OCI-LY3 (cell line): ENCODE results near the gene PMM2.

ENCODE experiments used
- H2AFZ ChIP-seq: fragments of 200-600, 300-600 bp; shearing (Covaris generic); 2 replicates; pipeline ENCODE4 v1.6.0; 2014; ENCODE audit warnings: antibody characterized with exemption, low read depth, low read length
- H3K27ac ChIP-seq: fragments of 200-600, 300-600 bp; sonication (generic); 2 replicates; pipeline ENCODE4 v1.5.1; 2014; ENCODE audit warnings: mild to moderate bottlenecking, low read length, moderate library complexity, mixed read lengths
- H3K27me3 ChIP-seq: fragments of 200-600, 300-600 bp; sonication (generic); 2 replicates; pipeline ENCODE4 v1.6.1; 2014; ENCODE audit warnings: low read depth, low read length, mixed read lengths
- H3K36me3 ChIP-seq: fragments of 200-600, 300-600 bp; sonication (generic); replicated peaks from 2 replicates; pipeline ENCODE3; 2014; ENCODE audit warnings: low read depth, low read length, mixed read lengths
- H3K4me1 ChIP-seq: fragments of 300-600, 200-600 bp; sonication (generic); 2 replicates; pipeline ENCODE4 v1.6.1; 2014; ENCODE audit warnings: low read length, mixed read lengths
- H3K4me2 ChIP-seq: fragments of 200-600, 300-600 bp; sonication (generic); 2 replicates; pipeline ENCODE4 v1.6.1; 2014; ENCODE audit warnings: low read length, mixed read lengths
- H3K4me3 ChIP-seq: fragments of 300-600, 200-600 bp; sonication (generic); 2 replicates; pipeline ENCODE4 v1.5.1; 2014; ENCODE audit warnings: antibody characterized with exemption, mild to moderate bottlenecking, low read length, moderate library complexity
- H3K79me2 ChIP-seq: fragments of 300-600, 200-600 bp; shearing (Covaris generic); 2 replicates; pipeline ENCODE4 v1.6.1; 2014; ENCODE audit warnings: mild to moderate bottlenecking, low read length, mixed read lengths
- H3K9ac ChIP-seq: fragments of 300-600, 200-600 bp; shearing (Covaris generic); 2 replicates; pipeline ENCODE4 v1.6.0; 2014; ENCODE audit warnings: mild to moderate bottlenecking, low read length, moderate library complexity
- H3K9me3 ChIP-seq: fragments of 200-600, 300-600 bp; shearing (Covaris generic); 2 replicates; pipeline ENCODE4 v1.6.1; 2014; ENCODE audit warnings: low read length, mixed read lengths; ENCODE audit not compliant: insufficient read depth
- H4K20me1 ChIP-seq: fragments of 200-600, 300-600 bp; sonication (generic); 2 replicates; pipeline ENCODE4 v1.6.1; 2016; ENCODE audit warnings: low read length, mixed read lengths; ENCODE audit not compliant: insufficient read depth
- CTCF ChIP-seq: fragments of 200-600, 300-600 bp; sonication (generic); IDR thresholded peaks from 2 replicates; pipeline ENCODE4 v1.5.1; 2014; ENCODE audit warnings: antibody characterized with exemption, low read length, low read depth
- EZH2phosphoT487 ChIP-seq: fragments of 200-600 bp; shearing (Covaris generic); IDR thresholded peaks from 2 replicates; pipeline ENCODE4 v1.6.1; 2018; ENCODE audit warnings: antibody characterized with exemption, mixed run types, low read depth

The PMM2 gene

DNA sequence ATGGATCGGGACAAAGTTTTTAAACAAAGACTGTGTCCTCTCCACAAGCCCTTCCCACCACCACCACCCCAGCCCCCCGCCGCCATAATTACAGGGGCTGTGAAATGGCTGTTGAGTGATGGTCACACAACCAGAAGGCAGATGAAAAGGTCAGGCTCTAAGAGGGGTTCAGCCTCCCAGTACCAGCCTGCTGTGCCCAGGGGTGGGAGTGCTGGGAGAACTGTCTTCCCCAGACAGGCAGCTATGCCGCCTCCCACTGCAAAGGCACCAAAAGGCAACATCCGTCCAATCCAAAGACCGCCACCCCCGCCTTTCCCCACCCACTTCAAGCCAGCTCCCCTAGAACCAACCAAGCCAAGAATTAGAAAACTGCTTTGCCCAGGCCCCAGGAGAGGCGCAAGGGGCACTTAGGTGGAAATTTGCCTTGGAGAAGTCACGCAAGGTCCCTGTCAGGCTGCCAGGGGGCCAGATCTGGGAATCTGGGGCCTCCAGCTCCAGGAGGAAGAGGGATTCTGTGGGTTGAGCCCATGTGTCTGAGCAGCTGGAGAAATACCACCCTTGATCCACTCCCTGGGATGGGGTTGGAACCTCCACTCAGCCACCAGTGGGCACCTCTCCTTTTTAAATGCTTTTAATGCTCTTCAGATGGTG is 56.8 kb downstream of the PMM2 start:
- TF ChIP-seq EZH2phosphoT487 (no peak), CTCF (no peak)
- H3K4me2 ChIP-seq = no peak overlapping the region
- no peak overlapping the region for H3K27ac ChIP-seq
- H3K36me3 ChIP-seq = peaks cover 62% of the 10 kb centered on the region
- no peaks in the 10 kb centered on the region for H3K27me3 ChIP-seq
- no peak overlapping the region for H2AFZ ChIP-seq
- H3K9ac ChIP-seq = no peak overlapping the region
- no peak overlapping the region for H3K4me3 ChIP-seq
- no peaks in the 10 kb centered on the region for H3K4me1 ChIP-seq
- H4K20me1 ChIP-seq = peaks cover 18% of the 10 kb centered on the region
- H3K79me2 ChIP-seq = peaks cover 5% of the 10 kb centered on the region; the same call in 1 of the 2 replicates
- H3K9me3 ChIP-seq = no peaks in the 10 kb centered on the region

GRCh38 chr16:8855051-8855786 is 57.6 kb downstream of the PMM2 start:
- Histone ChIP-seq H4K20me1 (peaks cover 23% of the 10 kb centered on the region), H3K27me3 (no peaks in the 10 kb centered on the region), H3K79me2 (peaks cover 10% of the 10 kb centered on the region; the same call in 1 of the 2 replicates), H3K9ac (no peak overlapping the region), H3K4me3 (no peak overlapping the region), H3K4me1 (peaks cover under 1% of the 10 kb centered on the region; the same call in 1 of the 2 replicates), H3K27ac (no peak overlapping the region), H3K4me2 (no peak overlapping the region), H3K36me3 (peaks cover 56% of the 10 kb centered on the region), H3K9me3 (no peaks in the 10 kb centered on the region), H2AFZ (no peak overlapping the region)
- peak; percentile 35 for TF ChIP-seq CTCF
- no peak for TF ChIP-seq EZH2phosphoT487

GRCh38 chr16:8855972-8856371 is 58.3 kb downstream of the PMM2 start:
- Histone ChIP-seq H2AFZ (no peak overlapping the region), H4K20me1 (peaks cover 27% of the 10 kb centered on the region), H3K4me3 (no peak overlapping the region), H3K27me3 (no peaks in the 10 kb centered on the region), H3K27ac (no peak overlapping the region), H3K36me3 (peaks cover 54% of the 10 kb centered on the region), H3K9ac (no peak overlapping the region), H3K79me2 (peaks cover 13% of the 10 kb centered on the region; the same call in 1 of the 2 replicates), H3K9me3 (no peaks in the 10 kb centered on the region), H3K4me2 (no peak overlapping the region), H3K4me1 (peaks cover 4% of the 10 kb centered on the region; the same call in 1 of the 2 replicates)
- TF ChIP-seq EZH2phosphoT487 (no peak), CTCF (no peak)
